ENCODE data around the gene CCDC6. TPM values are rescaled to one million over a fixed set of nuclear protein-coding genes. Genes with fewer than 3 reads are reported as not detected.
"Not testable (repeated sequence)": the region's sequence is repeated elsewhere in the genome, so short reads cannot be mapped to it uniquely, and the experiment has no call there.

CCDC6 gene
- total RNA-seq, 2 experiments from 2014 or later: 45.5 to 47.5 TPM

DNA sequence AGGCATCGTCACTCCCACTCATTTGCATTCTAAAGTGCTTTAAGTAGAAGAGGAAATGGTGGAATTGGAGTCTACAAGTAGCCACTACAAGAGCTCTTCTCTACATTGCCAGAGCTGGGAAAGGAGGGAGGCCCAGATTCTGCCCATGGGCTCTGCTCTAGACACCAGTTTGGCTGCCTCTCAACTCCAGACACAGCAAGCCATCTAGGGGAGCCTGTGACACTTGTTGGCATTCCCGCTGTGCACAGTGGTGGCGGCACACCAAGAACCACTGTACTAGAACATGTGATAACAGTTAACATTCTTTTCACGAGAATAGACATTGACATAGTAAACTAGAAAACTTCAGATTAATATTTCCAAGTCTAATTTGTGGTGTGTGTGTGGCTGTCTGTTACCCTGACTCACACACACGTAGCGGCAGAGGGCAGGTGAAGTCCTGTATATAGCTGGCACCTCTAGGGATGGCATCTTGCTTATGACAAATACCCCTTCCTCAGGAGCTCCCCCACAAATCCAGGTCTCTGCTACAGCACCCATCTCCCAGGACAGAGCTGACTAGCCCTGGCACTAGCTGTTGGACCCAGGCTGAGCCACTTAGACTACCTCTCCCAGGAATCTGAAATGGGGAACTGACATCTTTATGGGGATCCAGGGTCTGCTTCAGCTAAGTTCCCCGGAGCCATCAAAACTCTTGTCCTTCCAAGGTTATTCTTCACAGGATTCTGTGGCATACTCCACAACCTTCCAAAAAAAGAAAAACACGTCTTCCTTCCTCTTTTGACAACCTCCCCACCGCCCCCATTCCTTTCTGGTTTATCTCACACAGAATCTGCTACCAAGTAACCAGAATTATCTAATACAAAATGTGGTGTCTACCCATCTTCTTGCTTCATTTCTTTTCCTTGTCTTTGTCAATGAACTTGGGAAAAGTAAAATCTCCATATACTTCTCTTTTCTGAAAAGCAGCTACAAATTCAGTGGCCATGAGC lies 98.4 kb downstream of the CCDC6 start:
- no peak overlapping the region for H3K27ac Mint-ChIP-seq
- no peak for DNase-seq
- H3K9me3 Mint-ChIP-seq: no peaks in the 10 kb centered on the region
- no peak overlapping the region for H3K4me3 Mint-ChIP-seq
- H3K4me1 Mint-ChIP-seq: no peaks in the 10 kb centered on the region
- H3K36me3 Mint-ChIP-seq: peaks cover 33% of the 10 kb centered on the region
- H3K27me3 Mint-ChIP-seq: no peaks in the 10 kb centered on the region

DNA sequence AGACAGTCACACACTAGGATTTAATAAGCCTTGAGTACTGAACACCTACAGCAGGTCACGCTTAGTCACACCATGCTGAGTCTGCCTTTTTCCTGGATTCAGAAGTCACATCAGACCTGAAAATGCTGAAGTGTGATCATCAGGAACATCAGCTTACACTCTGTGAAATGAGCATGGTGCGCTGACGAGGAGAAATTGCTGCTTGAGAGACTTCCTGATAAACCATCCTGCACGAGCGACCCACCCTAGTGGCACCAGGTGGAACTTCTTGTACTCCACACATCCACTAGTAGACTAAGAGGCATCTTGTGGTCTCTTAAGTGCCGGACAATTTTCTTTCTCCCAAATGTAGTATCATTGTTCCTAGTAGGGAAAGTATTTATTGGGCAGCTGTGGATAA lies 101.3 kb downstream of the CCDC6 start:
- no peak overlapping the region for H3K4me3 Mint-ChIP-seq
- H3K36me3 Mint-ChIP-seq: peaks cover 24% of the 10 kb centered on the region
- H3K27ac Mint-ChIP-seq: no peak overlapping the region
- DNase-seq: no peak
- no peaks in the 10 kb centered on the region for H3K27me3 Mint-ChIP-seq
- H3K9me3 Mint-ChIP-seq: no peaks in the 10 kb centered on the region
- H3K4me1 Mint-ChIP-seq: peaks cover 3% of the 10 kb centered on the region

DNA sequence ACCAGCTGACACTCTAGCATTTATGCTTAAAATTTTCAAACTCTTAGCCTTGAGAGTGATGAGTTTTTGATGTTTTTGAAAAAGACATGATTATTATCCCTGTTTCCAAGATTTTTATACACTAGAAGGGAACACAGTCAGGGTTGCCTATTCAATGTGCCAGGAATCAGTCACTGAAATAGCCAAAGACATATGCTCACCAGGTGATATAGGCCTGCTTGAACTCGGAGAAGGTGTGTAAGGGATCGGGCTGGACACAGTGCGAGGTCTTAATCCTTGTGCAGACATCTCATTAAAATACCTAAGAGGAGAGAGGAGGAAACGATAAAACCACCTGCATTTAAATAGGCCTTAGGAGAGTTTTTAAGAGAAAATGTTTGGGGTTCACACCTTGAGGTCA lies 102.1 kb downstream of the CCDC6 start:
- Mint-ChIP-seq H3K27me3 (no peaks in the 10 kb centered on the region), H3K4me3 (no peak overlapping the region), H3K9me3 (no peaks in the 10 kb centered on the region), H3K36me3 (peaks cover 27% of the 10 kb centered on the region), H3K4me1 (peaks cover 3% of the 10 kb centered on the region), H3K27ac (no peak overlapping the region)
- DNase-seq: no peak

DNA sequence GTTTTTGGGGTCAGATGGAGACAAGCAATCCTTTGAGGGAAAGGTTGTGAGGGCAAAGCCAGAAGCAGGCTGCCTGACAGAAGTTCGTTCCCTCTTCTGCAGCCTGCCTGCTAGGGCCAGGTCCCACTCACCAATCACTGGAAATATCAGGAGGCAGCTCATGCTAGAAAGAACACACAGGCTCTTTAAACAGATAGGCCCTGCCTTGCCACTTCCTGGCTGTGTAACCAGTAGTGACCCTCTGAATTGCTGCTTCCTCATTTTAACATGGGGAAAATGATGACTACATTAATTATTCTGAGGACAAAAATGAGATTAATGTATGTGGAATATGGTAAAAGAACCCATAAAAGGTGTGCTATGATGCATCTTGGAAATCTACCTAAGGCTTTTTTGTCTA lies 102.6 kb downstream of the CCDC6 start:
- Mint-ChIP-seq H3K27ac (no peak overlapping the region), H3K36me3 (peaks cover 30% of the 10 kb centered on the region), H3K4me1 (peaks cover 3% of the 10 kb centered on the region), H3K4me3 (no peak overlapping the region), H3K9me3 (no peaks in the 10 kb centered on the region), H3K27me3 (no peaks in the 10 kb centered on the region)
- DNase-seq: no peak

DNA sequence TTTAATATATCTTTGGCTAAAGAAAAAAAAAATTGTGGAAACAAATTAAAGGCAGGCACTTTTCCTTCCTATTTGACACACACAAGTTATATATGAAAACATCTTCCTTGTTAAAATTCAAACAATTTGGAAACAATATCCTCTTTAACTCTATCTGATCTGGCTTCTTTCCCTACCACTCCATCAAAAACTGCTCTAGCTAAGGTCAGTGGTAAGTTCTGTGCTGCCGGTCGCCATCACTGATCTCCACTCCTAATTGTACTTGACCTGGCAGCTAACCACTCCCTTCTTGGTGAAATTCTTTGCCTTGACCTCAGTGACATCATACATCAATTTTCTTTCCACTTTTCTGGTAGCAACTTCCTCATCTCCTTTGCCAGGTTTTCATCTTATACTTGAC lies 105.2 kb downstream of the CCDC6 start:
- Mint-ChIP-seq H3K27ac (no peak overlapping the region), H3K4me3 (no peak overlapping the region), H3K36me3 (peaks cover 40% of the 10 kb centered on the region), H3K9me3 (no peaks in the 10 kb centered on the region), H3K4me1 (peaks cover 3% of the 10 kb centered on the region), H3K27me3 (no peaks in the 10 kb centered on the region)
- no peak for DNase-seq

DNA sequence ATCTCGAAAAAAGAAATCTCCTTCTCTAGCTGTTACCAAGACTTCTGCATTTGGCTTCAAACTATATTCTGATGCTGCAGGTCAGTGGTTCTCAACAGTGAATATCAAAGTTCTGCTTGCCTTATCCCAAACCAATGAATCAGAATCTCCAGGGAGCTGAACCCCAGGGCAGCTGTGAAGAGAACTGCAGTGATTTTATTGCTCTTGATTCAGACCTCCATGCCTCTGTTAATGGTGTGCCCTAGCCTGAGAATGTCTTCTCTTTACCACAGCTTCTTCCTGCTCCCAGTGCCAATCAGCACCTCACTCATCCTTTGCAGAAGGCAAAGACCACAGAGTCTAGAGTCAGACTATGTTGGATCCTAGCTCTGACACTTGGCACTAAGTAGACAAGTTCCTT lies 106.9 kb downstream of the CCDC6 start:
- peaks cover 3% of the 10 kb centered on the region for H3K4me1 Mint-ChIP-seq

DNA sequence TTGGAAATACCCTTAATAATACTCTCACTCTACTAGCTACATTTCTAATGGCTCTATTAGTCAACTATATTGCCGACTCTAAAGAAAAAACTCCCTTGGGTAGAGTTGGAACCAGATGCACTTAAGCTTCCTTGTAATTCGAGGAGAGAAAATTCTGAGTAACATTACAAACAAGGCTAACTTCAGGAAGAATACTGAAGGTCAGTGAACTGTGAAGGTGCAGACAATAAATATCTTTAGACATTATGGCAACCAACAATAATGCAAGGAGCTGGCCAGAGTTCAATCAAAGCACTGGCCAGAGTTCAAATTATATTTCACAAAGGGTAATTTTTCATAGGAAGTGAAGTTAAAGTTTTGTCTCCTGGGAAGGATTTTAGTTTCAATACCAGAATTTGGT lies 112.4 kb downstream of the CCDC6 start:
- Mint-ChIP-seq H3K27ac (no peak overlapping the region), H3K9me3 (no peaks in the 10 kb centered on the region), H3K27me3 (no peaks in the 10 kb centered on the region), H3K4me3 (no peak overlapping the region), H3K36me3 (peaks cover 49% of the 10 kb centered on the region), H3K4me1 (peaks cover 7% of the 10 kb centered on the region)
- no peak for DNase-seq

More for the DNA sequence above, 106.9 kb downstream of the CCDC6 start:
- Mint-ChIP-seq H3K27ac (no peak overlapping the region), H3K27me3 (no peaks in the 10 kb centered on the region), H3K4me3 (no peak overlapping the region), H3K9me3 (no peaks in the 10 kb centered on the region), H3K36me3 (peaks cover 54% of the 10 kb centered on the region)
- no peak for DNase-seq

DNA sequence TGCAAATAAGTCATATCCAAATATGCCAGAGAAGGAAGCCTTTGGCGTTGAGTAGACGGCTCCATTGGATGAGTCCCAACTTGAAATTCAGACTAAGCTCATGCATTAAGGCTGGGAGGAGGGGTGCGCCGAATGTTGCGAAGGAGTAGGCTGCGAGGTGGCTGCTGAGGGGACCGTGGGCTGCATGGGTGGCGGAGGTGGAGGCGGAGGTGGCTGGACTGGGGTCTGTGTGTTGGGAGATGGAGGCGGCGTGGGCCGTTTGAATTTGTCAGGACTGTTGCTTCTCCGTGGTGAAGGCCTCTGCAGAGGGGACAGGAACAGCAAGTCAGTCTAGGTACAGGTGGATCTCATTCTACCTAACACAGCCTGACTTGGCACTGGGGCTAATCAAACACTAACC lies 113.5 kb downstream of the CCDC6 start:
- Mint-ChIP-seq H3K4me1 (peaks cover 7% of the 10 kb centered on the region), H3K36me3 (peaks cover 43% of the 10 kb centered on the region), H3K9me3 (no peaks in the 10 kb centered on the region), H3K4me3 (no peak overlapping the region), H3K27ac (no peak overlapping the region), H3K27me3 (no peaks in the 10 kb centered on the region)
- no peak for DNase-seq

DNA sequence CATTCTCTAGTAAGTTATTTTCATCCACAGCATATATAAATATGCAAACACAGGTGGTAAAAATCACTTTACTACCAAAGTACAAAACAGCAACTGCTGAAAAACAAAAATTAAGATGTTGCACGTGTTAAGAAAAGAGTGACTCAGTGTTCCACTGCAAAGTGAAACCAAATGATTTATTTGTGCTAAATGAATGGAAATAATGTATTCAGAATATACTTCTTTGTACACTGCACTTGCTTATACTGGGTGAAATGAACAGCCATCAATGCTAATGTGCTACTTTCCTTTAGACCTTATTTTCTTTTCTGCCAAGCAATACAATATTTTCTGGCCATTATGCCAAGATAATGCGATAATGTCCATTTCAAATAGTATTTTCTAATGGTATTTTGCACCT lies 114.8 kb downstream of the CCDC6 start:
- Mint-ChIP-seq H3K36me3 (peaks cover 33% of the 10 kb centered on the region), H3K4me1 (peaks cover 7% of the 10 kb centered on the region), H3K9me3 (no peaks in the 10 kb centered on the region), H3K27me3 (no peaks in the 10 kb centered on the region), H3K4me3 (no peak overlapping the region), H3K27ac (no peak overlapping the region)
- no peak for DNase-seq

DNA sequence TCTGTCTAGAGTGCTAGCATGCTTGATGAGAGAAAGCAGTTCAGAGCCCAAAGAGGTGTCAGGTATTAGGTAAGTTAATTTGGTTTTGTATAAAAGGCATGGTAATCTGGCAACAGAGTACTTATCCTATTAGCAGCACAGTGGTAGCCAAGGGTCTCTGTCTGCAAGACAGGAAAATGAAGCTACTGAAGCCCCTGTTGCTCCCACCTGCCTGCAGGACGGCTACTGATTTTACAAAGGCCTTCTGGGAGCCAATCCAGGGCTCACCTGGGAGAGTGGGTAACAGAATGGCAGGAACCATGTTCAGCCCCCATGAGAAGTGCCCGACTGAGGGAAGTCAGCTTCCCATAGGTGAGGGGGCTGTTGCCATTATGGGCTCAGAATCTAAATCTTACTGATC lies 116.3 kb downstream of the CCDC6 start:
- H3K36me3 Mint-ChIP-seq: peaks cover 21% of the 10 kb centered on the region
- not testable (repeated sequence) for DNase-seq, H3K4me1 Mint-ChIP-seq, H3K9me3 Mint-ChIP-seq, H3K27ac Mint-ChIP-seq, H3K4me3 Mint-ChIP-seq, H3K27me3 Mint-ChIP-seq

DNA sequence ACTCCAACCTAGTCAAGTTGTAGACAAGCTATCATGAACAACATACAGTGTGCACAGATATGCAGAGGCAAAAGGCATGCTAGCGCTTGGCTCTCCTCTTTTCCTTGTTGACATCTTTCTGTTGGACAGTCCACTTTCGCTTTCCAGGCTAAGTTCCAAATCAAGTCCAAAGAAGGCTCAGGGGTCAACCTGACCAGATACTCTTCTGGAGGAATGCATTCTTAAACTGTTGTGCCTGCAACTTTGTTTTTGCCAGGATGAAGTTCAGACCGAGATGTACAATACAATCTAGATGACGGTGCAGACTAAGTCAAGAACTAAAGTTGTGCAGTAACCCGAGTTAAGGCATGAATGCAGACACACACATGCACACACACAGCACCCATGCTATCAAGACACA lies 117.4 kb downstream of the CCDC6 start:
- peaks cover 14% of the 10 kb centered on the region for H3K36me3 Mint-ChIP-seq
- DNase-seq, H3K27ac Mint-ChIP-seq, H3K9me3 Mint-ChIP-seq, H3K4me3 Mint-ChIP-seq, H3K4me1 Mint-ChIP-seq, H3K27me3 Mint-ChIP-seq: not testable (repeated sequence)

DNA sequence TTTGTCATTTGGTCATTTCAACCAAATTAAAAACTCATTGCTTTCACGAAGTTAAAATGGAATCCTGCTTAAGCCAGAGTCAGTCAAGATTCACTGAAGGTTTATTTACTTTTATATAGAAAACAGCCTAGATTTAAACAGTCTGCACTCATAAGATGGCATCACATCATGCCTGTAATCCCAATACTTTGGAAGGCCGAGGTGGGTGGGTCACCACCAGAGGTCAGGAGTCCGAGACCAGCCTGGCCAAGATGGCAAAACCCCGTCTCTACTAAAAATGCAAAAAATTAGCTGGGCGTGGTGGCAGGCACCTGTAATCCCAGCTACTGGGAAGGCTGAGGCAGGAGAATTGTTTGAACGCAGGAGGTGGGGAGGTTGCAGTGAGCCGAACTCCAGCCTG lies 119.3 kb downstream of the CCDC6 start:
- H3K4me3 Mint-ChIP-seq, H3K27me3 Mint-ChIP-seq, H3K9me3 Mint-ChIP-seq, H3K36me3 Mint-ChIP-seq, H3K27ac Mint-ChIP-seq, H3K4me1 Mint-ChIP-seq, DNase-seq: not testable (repeated sequence)

DNA sequence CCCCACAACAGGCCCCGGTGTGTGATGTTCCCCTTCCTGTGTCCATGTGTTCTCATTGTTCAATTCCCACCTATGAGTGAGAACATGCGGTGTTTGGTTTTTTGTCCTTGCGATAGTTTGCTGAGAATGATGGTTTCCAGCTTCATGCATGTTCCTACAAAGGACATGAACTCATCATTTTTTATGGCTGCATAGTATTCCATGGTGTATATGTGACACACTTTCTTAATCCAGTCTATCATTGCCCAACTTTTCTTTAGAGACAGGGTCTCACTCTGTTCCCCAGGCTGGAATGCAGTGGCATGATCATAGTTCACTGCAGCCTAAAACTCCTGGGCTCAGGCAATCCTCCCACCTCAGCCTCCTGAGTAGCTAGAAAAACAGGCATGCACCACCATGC lies 120.9 kb downstream of the CCDC6 start:
- not testable (repeated sequence) for H3K4me1 Mint-ChIP-seq, H3K27ac Mint-ChIP-seq, H3K27me3 Mint-ChIP-seq, H3K4me3 Mint-ChIP-seq, H3K36me3 Mint-ChIP-seq, H3K9me3 Mint-ChIP-seq, DNase-seq

DNA sequence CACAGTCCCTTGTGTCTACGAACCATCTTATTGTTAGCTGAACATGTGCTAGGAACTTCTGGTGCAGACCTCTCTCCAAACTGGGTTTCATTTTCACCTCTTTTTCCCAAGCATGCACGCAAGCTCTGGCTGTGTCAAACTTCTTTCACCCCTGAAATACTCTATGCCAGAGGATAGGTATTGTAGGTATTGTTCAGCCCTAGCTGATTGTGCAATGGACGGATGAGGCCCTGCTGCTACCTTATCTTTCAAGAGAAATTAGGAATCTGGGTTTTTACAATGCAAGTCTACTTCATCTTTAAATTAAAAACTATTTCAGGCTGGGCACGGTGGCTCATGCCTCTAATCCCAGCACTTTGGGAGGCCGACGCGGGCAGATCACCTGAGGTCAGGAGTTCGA lies 124.8 kb downstream of the CCDC6 start:
- H3K4me1 Mint-ChIP-seq: no peaks in the 10 kb centered on the region
- H3K9me3 Mint-ChIP-seq: peaks cover 9% of the 10 kb centered on the region
- no peaks in the 10 kb centered on the region for H3K36me3 Mint-ChIP-seq
- no peak overlapping the region for H3K27ac Mint-ChIP-seq
- H3K4me3 Mint-ChIP-seq: no peak overlapping the region
- DNase-seq: no peak
- no peaks in the 10 kb centered on the region for H3K27me3 Mint-ChIP-seq

DNA sequence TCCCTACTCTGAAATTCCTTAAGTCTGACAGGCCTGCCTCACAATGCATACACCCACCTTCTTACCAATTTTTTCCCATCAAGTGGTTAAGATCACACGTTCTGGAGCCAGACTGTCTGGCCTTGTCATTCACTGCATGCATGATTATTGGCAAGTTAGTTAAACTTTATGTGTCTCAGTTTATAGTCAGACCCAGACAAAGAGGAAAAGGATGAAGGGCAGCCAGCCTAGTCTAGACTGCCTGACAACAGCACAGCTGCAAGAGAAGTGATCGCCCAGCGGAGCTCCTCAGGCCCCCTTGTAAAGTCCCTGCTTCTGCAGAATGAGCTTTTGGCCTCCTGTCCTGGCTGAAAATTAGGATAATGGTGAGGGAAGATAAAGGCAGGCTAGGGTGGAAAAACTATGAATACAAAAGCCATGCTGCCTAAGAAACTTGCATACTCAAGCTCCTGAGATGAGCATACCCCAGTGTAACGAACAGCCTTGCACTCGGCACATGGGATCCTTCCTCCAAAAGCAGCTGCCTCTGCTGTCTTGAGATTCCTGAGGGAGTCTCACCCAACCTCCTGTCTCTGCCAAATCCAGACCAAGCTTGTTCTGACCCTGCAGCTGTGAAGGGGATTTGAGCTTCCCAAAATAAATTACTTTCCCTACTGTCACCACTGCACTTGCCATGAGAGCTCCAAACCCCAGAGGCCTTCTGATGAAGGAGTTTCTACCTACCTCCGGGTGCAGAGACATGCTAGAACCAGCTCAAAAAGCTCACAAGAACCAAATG lies 126.4 kb downstream of the CCDC6 start:
- no peaks in the 10 kb centered on the region for H3K36me3 Mint-ChIP-seq
- no peak overlapping the region for H3K27ac Mint-ChIP-seq
- no peak overlapping the region for H3K4me3 Mint-ChIP-seq
- peaks cover 10% of the 10 kb centered on the region for H3K9me3 Mint-ChIP-seq
- no peaks in the 10 kb centered on the region for H3K27me3 Mint-ChIP-seq
- DNase-seq: no peak
- no peaks in the 10 kb centered on the region for H3K4me1 Mint-ChIP-seq
